ENCODE data around the gene CEP72. TPM values are rescaled to one million over a fixed set of nuclear protein-coding genes. Genes with fewer than 3 reads are reported as not detected.

Gene CEP72
- total and polyA plus RNA-seq, 11 donors = 0.58 to 4.1 (median 1.6) TPM

- ATAC-seq (no peak), DNase-seq (peak in 3 of 5 donors; percentile 7 to 25 (median 13))
- H3K36me3 ChIP-seq = peaks cover 0 to 8% (median 0%) of the 10 kb centered on the region in 9 donors
- no peaks in the 10 kb centered on the region for H3K9me3 ChIP-seq
- intact Hi-C loops (cut with DNase I) = loop anchor here in 9 of 10 donors (2.0 to 10.0 kb wide), 8 partner anchors 87 to 234 kb away; no protein-coding TSS in a partner anchor
- no peak overlapping the region for H3K27ac ChIP-seq
- H3K27me3 ChIP-seq = peaks cover 0 to 5% (median 0%) of the 10 kb centered on the region in 9 donors
- H3K4me1 ChIP-seq = peaks cover 12 to 53% (median 35%) of the 10 kb centered on the region in 12 donors
- 65 to 77% (median 68%) methylated on average over 8 to 33 of the region's 33 CpGs for whole genome bisulfite sequencing, 4 donors
- TF ChIP-seq POLR2A (IDR thresholded peaks at IDR 0.05) (no peak), CTCF (IDR thresholded peaks at IDR 0.05) (no peak)
- H3K4me3 ChIP-seq = no peak overlapping the region
These were observed 58.5 kb downstream of the CEP72 start for GRCh38 chr5:670396-671270.

GRCh38 chr5:671459-672328 is 59.6 kb downstream of the CEP72 start:
- Histone ChIP-seq H3K9me3 (no peaks in the 10 kb centered on the region), H3K27ac (peak overlapping the region in 7 of 12 donors; percentile 31 to 85 (median 73)), H3K4me1 (peaks cover 12 to 56% (median 35%) of the 10 kb centered on the region in 12 donors), H3K4me3 (peak overlapping the region in 6 of 12 donors; percentile 2 to 35 (median 20)), H3K36me3 (peaks cover 0 to 7% (median 0%) of the 10 kb centered on the region in 9 donors), H3K27me3 (peaks cover 0 to 5% (median 0%) of the 10 kb centered on the region in 9 donors)
- peak; percentile 86 to 97 (median 95) for TF ChIP-seq CTCF (IDR thresholded peaks at IDR 0.05)
- TF ChIP-seq POLR2A (IDR thresholded peaks at IDR 0.05) = no peak
- ATAC-seq (peak; percentile 52 to 85 (median 73)), DNase-seq (peak; percentile 68 to 86 (median 80))
- intact Hi-C loops (cut with DNase I) = loop anchor here (2.0 to 10.0 kb wide), 9 partner anchors 21 to 233 kb away; partner anchors contain the start of gene TPPP (in 1 of the 10)
- WGBS, 4 donors = 19 to 34% (median 27%) methylated on average over 7 to 27 of the region's 27 CpGs

- DNase-seq (peak; percentile 77 to 89 (median 85)), ATAC-seq (peak in 3 of 4 donors; percentile 8 to 37 (median 27))
- WGBS, 4 donors = 7 to 20% (median 8%) methylated on average over 24 to 27 of the region's 27 CpGs
- intact Hi-C loops (cut with DNase I) = loop anchor here in 6 of 10 donors (2.0 to 10.0 kb wide), 7 partner anchors 20 to 230 kb away; partner anchors contain the start of gene TPPP (in 1 of the 6)
- H3K9me3 ChIP-seq = no peaks in the 10 kb centered on the region
- H3K27me3 ChIP-seq = peaks cover 0 to 5% (median 0%) of the 10 kb centered on the region in 9 donors
- peak overlapping the region in 9 of 12 donors; percentile 16 to 85 (median 73) for H3K27ac ChIP-seq
- TF ChIP-seq POLR2A (IDR thresholded peaks at IDR 0.05) = no peak
- no peak for TF ChIP-seq CTCF (IDR thresholded peaks at IDR 0.05)
- peaks cover 0 to under 1% (median 0%) of the 10 kb centered on the region in 9 donors for H3K36me3 ChIP-seq
- H3K4me3 ChIP-seq = peak overlapping the region in 7 of 12 donors; percentile 2 to 37 (median 24)
- H3K4me1 ChIP-seq = peaks cover 12 to 56% (median 35%) of the 10 kb centered on the region in 12 donors
These were observed 60.4 kb downstream of the CEP72 start for GRCh38 chr5:672329-673160.

All from heart left ventricle (tissue), 16 donors.